Thoracic aorta (tissue), 2 donors: ENCODE data around the gene SARDH. TPM values are rescaled to one million over a fixed set of nuclear protein-coding genes. Genes with fewer than 3 reads are reported as not detected.

ENCODE experiments used
- ATAC-seq: fragments of 150-250 bp; one replicate; pipeline ENCODE4 v1.8.0; 2017; ENCODE audit warnings: low read depth; ENCODE audit not compliant: insufficient number of reproducible peaks, low FRiP score
- DNase-seq: peaks from one replicate; pipeline ENCODE4 v3.0.0-alpha.2; 2020; ENCODE audit warnings: low spot score
- H3K27ac ChIP-seq, 2 donors: fragments of 200-600 bp; sonication (generic); 1 replicate in 1 of 2; 2 replicates in 1 of 2; pipeline ENCODE4 v1.5.1; 2016; ENCODE audit warnings: mild to moderate bottlenecking in 2 of 2, moderate library complexity in 2 of 2
- H3K27me3 ChIP-seq: fragments of 200-600 bp; sonication (generic); replicated peaks from 2 replicates; pipeline ENCODE4 v1.6.0; 2016; ENCODE audit warnings: mild to moderate bottlenecking; ENCODE audit not compliant: insufficient read depth
- H3K36me3 ChIP-seq: fragments of 200-600 bp; sonication (generic); one replicate; pipeline ENCODE4 v1.5.1; 2016
- H3K4me1 ChIP-seq, 2 donors: fragments of 200-600 bp; sonication (generic); 1 replicate in 1 of 2; 2 replicates in 1 of 2; pipeline versions ENCODE4 v1.5.1 to v1.6.0; 2016; ENCODE audit warnings: low read depth in 2 of 2, mild to moderate bottlenecking in 1 of 2; ENCODE audit not compliant: control insufficient read depth in 1 of 2
- H3K4me3 ChIP-seq: fragments of 200-600 bp; sonication (generic); 2 replicates; pipeline ENCODE4 v1.5.1; 2016; ENCODE audit warnings: mild to moderate bottlenecking
- H3K9me3 ChIP-seq: fragments of 200-600 bp; sonication (generic); 2 replicates; pipeline ENCODE4 v1.5.1; 2016
- total RNA-seq, 2 donors: library from RNA; depleted of rRNA; stranded (reverse); fragments of >200 nt; gene quantifications; one replicate each; pipeline versions ENCODE4 v1.1.0 to v1.2.3, GENCODE V29; 2016
- TF ChIP-seq, protein P1 (sequence below): fragments of 200-600 bp; sonication (generic); IDR thresholded peaks from one replicate; pipeline ENCODE4 v1.5.1; 2019; ENCODE audit warnings: antibody characterized with exemption

SARDH gene
- total RNA-seq, 2 donors from 2014 or later: 1.8 to 4.3 TPM

DNA sequence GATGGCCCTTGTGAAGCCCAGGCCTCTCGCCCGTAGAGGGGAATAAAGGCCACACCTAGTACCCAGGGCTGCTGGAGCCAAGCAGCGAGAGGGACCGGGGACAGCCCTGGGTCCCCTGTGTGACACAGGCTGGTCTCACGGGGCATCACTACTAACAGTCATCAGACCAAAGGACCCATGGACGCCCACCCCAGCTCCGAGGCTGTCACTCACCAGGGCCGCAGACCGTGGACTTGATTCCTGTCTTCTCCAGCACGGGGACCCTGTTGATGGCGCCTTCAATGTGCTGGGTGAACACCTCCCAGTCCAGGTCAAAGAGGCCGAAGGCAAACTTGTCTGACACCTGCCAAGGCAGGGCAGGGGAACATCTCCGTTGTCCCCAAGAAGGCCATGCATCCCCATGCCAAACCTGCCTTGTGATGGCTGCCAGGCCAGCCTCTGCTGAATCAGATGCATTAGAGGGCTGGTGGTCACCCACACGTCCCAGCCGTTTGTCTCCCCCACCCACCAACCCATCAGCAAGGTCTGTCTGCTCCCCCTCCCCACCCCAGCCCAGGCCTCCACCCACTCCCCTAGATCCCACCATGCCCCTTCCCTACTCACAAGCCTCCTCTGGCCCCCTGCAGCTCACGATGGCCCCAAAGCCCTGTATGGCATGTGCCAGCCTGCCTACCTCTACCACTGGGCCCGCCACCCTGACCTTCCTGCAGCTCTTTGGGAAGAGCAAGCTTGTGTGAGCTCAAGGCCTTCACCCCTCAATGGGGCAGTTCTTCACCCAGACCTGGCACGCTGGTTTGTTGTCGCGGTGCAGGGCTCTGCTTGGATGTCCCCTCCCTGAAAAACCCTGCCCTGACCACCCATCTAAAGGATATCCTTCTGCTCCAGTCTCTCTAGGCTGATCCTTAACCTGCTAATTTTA, 20.8 kb downstream of the SARDH start:
- no peaks in the 10 kb centered on the region for H3K9me3 ChIP-seq
- DNase-seq (no peak), ATAC-seq (no peak)
- H3K4me1 ChIP-seq: no peaks in the 10 kb centered on the region
- H3K27me3 ChIP-seq: no peaks in the 10 kb centered on the region
- no peak overlapping the region for H3K27ac ChIP-seq
- no peak overlapping the region for H3K4me3 ChIP-seq
- TF ChIP-seq, protein P1, sequence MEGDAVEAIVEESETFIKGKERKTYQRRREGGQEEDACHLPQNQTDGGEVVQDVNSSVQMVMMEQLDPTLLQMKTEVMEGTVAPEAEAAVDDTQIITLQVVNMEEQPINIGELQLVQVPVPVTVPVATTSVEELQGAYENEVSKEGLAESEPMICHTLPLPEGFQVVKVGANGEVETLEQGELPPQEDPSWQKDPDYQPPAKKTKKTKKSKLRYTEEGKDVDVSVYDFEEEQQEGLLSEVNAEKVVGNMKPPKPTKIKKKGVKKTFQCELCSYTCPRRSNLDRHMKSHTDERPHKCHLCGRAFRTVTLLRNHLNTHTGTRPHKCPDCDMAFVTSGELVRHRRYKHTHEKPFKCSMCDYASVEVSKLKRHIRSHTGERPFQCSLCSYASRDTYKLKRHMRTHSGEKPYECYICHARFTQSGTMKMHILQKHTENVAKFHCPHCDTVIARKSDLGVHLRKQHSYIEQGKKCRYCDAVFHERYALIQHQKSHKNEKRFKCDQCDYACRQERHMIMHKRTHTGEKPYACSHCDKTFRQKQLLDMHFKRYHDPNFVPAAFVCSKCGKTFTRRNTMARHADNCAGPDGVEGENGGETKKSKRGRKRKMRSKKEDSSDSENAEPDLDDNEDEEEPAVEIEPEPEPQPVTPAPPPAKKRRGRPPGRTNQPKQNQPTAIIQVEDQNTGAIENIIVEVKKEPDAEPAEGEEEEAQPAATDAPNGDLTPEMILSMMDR: no peak
- no peaks in the 10 kb centered on the region for H3K36me3 ChIP-seq

DNA sequence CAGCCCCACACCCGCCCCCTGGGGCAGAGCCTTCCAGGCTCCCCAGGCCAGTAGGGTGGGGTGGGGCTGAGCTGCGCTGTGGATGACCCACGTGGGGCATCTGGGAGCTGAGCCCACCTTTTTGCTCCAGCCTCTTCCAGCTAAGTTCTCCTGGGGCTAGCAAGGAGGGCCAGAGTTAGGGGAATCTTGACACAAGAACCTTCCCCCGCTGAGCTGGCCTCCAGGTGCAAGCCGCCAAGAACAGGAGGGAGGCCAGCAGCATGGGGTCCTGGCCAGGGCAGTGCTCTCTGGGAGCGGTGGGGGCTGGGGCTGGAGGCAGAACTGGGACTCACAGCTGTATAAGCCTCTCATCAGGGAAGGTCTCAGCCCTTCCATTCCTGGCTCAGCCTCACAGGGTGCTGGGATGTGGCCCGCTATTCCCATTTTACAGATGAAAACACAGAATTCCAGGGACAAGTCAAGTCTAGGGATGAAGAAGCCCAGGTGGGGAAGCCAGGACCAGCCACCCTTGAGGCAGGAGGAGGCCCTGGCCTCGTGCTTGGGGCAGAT, 21.5 kb downstream of the SARDH start:
- H3K27me3 ChIP-seq: no peaks in the 10 kb centered on the region
- no peak for ATAC-seq
- no peak for DNase-seq
- H3K27ac ChIP-seq: no peak overlapping the region
- no peaks in the 10 kb centered on the region for H3K4me1 ChIP-seq
- no peaks in the 10 kb centered on the region for H3K36me3 ChIP-seq
- no peak overlapping the region for H3K4me3 ChIP-seq
- TF ChIP-seq, protein P1: no peak
- H3K9me3 ChIP-seq: no peaks in the 10 kb centered on the region

DNA sequence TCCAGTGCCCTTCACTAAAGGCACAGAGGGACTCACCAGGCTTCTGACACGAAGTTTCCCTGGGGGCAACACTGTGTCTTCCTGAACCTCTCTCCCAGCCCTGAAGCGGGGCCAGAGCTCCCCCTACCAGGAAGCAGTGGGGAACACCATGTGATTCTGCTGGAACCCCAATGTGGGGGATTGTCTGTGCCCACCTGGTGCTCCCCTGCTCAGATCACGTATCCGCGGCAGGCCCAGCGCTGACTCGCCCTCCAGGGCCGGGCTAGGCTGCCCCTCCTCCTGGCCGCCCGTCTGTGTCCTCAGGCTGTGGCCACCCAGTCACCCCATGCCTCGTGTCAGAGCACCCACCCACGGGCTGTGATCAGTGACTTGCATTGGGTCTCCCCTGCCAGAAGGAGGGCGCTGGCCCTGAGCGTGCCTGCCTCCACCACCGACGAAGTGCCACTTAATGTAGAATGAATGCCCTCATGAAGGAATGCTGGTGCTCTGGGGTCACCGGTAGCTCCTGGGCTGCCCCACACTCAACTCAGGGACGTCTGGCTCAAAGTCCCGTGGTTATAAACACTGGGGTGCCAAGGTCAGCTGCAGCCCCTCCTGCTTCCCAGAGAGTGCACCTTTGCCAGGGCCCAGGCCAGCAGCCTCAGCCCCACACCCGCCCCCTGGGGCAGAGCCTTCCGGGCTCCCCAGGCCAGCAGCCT, 22.1 kb downstream of the SARDH start:
- ATAC-seq (no peak), DNase-seq (no peak)
- H3K27ac ChIP-seq: no peak overlapping the region
- TF ChIP-seq, protein P1: no peak
- no peaks in the 10 kb centered on the region for H3K4me1 ChIP-seq
- no peak overlapping the region for H3K4me3 ChIP-seq
- H3K27me3 ChIP-seq: no peaks in the 10 kb centered on the region
- H3K9me3 ChIP-seq: no peaks in the 10 kb centered on the region
- no peaks in the 10 kb centered on the region for H3K36me3 ChIP-seq

DNA sequence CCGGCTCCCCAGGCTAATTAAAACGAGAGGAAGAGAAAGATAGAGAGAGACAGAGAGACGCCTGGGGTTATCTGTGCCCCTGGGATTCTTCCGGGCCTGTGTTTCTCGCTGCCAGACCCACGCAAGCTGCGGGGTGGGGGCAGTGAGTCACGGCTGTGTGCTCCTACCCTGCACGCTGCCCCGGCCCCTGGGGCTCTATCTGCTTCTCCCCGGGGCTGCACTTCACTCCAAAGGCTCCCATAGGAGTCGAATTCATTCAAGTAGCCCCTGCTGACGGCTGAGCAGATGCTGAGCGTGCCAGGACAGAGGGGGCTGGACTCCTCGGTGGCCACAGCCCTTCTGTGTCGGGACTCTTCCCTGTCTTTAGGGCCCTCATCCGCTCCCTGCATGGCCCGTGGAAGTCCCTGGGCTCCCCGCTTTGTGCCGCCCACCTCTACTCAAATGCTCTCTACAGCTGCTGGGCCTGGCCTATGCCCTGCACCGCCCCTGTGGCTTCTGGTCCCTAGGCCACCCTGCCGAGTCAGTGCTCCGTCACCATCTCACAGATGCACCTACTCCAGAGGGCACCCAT, 22.8 kb downstream of the SARDH start:
- Histone ChIP-seq H3K4me1 (no peaks in the 10 kb centered on the region), H3K36me3 (no peaks in the 10 kb centered on the region), H3K4me3 (no peak overlapping the region), H3K27ac (no peak overlapping the region), H3K9me3 (no peaks in the 10 kb centered on the region), H3K27me3 (no peaks in the 10 kb centered on the region)
- no peak for DNase-seq
- TF ChIP-seq, protein P1: no peak
- ATAC-seq: no peak
